H1 (cell line): ENCODE measurements around the gene METTL2A. TPM values are rescaled to one million over a fixed set of nuclear protein-coding genes. Genes with fewer than 3 reads are reported as not detected.

Source experiments
- FOSL1 ChIP-seq: IDR thresholded peaks from 2 replicates; pipeline ENCODE4 v1.6.1; 2011; ENCODE audit warnings: mild to moderate bottlenecking, low read depth, low read length, moderate library complexity; ENCODE audit not compliant: insufficient read depth
- GABPA ChIP-seq: IDR thresholded peaks from 2 replicates; pipeline ENCODE4 v1.6.1; 2011; ENCODE audit warnings: mild to moderate bottlenecking, low read length, moderate library complexity, borderline replicate concordance; ENCODE audit not compliant: insufficient read depth
- MAFK ChIP-seq: IDR thresholded peaks from 2 replicates; pipeline ENCODE4 v1.6.1; 2012; ENCODE audit warnings: low read depth, mild to moderate bottlenecking, improper control_type of control experiment, low read length
- NANOG ChIP-seq: IDR thresholded peaks from 2 replicates; pipeline ENCODE4 v1.6.1; 2011; ENCODE audit warnings: low read length, low read depth, mild to moderate bottlenecking, inconsistent platforms; ENCODE audit not compliant: insufficient read depth, poor library complexity, severe bottlenecking
- RFX5 ChIP-seq: IDR thresholded peaks from 2 replicates; pipeline ENCODE4 v1.6.1; 2011; ENCODE audit warnings: low read depth, low read length, improper control_type of control experiment, borderline replicate concordance
- SIRT6 ChIP-seq: IDR thresholded peaks from one replicate; pipeline ENCODE4 v1.7.1; 2012; ENCODE audit warnings: low read length, inconsistent platforms
- SP4 ChIP-seq: IDR thresholded peaks from 2 replicates; pipeline ENCODE4 v1.6.1; 2012; ENCODE audit warnings: low read length, inconsistent platforms
- TCF12 ChIP-seq: IDR thresholded peaks from 2 replicates; pipeline ENCODE4 v1.6.1; 2011; ENCODE audit warnings: low read depth, mild to moderate bottlenecking, low read length
- ZNF274 ChIP-seq: IDR thresholded peaks from 2 replicates; pipeline ENCODE4 v1.7.0; 2012; ENCODE audit warnings: low read length, borderline replicate concordance; ENCODE audit errors: extremely low read depth
- polyA plus RNA-seq, 7 experiments: library from polyadenylated mRNA; depleted of rRNA in 3 of 7; stranded (reverse) in 5 of 7; unstranded in 2 of 7; fragments of >200 nt in 5 of 7; fragments of 200-250 nt in 2 of 7; gene quantifications; 1 replicate in 5 of 7; 2 replicates in 1 of 7; 4 replicates in 1 of 7; pipeline versions ENCODE4 v1.2.1 to v1.2.3, GENCODE V29; 2011 to 2013; ENCODE audit warnings: missing spikeins in 2 of 7, mixed read lengths in 2 of 7
- total RNA-seq: library from RNA; stranded (reverse); fragmentation: NEBNext Ultra II Directional; extraction: Animal tissue kit (Norgen Biotek cat#: 25700); gene quantifications from 2 replicates; pipeline ENCODE4 v1.2.1, GENCODE V29; 2021
- TF ChIP-seq, protein P1 (sequence below): fragments of 300-600 bp; sonication (generic); IDR thresholded peaks from 2 replicates; pipeline ENCODE4 v1.7.1; 2012; ENCODE audit warnings: low read length, moderate library complexity, mild to moderate bottlenecking, inconsistent platforms; ENCODE audit not compliant: insufficient replicate concordance
- TF ChIP-seq, protein P2 (sequence below): IDR thresholded peaks from 2 replicates; pipeline ENCODE4 v1.6.1; 2012; ENCODE audit warnings: low read length, inconsistent platforms

Gene METTL2A
- total and polyA plus RNA-seq, 2 of the 8 experiments (the other 6 are each of a cell fraction or from before 2014, with no cell fraction given), result 16.2 to 40.5 TPM

DNA sequence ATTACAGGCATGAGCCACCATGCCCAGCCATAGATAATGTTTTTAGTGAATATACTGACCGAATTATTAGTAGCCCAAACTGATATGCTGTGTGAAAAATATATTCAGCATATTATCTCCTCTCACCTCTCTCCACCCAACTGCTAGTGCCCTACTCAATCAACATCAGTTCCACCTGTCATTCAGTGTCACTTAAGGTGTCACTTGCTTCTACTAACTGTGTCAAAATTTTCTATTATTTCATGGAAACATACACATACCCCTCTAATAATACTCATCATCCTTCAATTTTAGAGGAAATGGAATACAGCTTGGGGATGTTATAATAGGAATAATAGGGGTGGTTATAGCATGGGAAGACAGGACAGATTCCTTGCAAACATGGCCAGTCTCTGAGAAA lies 30.8 kb upstream of the METTL2A start (continued):
- TF ChIP-seq, protein P1, sequence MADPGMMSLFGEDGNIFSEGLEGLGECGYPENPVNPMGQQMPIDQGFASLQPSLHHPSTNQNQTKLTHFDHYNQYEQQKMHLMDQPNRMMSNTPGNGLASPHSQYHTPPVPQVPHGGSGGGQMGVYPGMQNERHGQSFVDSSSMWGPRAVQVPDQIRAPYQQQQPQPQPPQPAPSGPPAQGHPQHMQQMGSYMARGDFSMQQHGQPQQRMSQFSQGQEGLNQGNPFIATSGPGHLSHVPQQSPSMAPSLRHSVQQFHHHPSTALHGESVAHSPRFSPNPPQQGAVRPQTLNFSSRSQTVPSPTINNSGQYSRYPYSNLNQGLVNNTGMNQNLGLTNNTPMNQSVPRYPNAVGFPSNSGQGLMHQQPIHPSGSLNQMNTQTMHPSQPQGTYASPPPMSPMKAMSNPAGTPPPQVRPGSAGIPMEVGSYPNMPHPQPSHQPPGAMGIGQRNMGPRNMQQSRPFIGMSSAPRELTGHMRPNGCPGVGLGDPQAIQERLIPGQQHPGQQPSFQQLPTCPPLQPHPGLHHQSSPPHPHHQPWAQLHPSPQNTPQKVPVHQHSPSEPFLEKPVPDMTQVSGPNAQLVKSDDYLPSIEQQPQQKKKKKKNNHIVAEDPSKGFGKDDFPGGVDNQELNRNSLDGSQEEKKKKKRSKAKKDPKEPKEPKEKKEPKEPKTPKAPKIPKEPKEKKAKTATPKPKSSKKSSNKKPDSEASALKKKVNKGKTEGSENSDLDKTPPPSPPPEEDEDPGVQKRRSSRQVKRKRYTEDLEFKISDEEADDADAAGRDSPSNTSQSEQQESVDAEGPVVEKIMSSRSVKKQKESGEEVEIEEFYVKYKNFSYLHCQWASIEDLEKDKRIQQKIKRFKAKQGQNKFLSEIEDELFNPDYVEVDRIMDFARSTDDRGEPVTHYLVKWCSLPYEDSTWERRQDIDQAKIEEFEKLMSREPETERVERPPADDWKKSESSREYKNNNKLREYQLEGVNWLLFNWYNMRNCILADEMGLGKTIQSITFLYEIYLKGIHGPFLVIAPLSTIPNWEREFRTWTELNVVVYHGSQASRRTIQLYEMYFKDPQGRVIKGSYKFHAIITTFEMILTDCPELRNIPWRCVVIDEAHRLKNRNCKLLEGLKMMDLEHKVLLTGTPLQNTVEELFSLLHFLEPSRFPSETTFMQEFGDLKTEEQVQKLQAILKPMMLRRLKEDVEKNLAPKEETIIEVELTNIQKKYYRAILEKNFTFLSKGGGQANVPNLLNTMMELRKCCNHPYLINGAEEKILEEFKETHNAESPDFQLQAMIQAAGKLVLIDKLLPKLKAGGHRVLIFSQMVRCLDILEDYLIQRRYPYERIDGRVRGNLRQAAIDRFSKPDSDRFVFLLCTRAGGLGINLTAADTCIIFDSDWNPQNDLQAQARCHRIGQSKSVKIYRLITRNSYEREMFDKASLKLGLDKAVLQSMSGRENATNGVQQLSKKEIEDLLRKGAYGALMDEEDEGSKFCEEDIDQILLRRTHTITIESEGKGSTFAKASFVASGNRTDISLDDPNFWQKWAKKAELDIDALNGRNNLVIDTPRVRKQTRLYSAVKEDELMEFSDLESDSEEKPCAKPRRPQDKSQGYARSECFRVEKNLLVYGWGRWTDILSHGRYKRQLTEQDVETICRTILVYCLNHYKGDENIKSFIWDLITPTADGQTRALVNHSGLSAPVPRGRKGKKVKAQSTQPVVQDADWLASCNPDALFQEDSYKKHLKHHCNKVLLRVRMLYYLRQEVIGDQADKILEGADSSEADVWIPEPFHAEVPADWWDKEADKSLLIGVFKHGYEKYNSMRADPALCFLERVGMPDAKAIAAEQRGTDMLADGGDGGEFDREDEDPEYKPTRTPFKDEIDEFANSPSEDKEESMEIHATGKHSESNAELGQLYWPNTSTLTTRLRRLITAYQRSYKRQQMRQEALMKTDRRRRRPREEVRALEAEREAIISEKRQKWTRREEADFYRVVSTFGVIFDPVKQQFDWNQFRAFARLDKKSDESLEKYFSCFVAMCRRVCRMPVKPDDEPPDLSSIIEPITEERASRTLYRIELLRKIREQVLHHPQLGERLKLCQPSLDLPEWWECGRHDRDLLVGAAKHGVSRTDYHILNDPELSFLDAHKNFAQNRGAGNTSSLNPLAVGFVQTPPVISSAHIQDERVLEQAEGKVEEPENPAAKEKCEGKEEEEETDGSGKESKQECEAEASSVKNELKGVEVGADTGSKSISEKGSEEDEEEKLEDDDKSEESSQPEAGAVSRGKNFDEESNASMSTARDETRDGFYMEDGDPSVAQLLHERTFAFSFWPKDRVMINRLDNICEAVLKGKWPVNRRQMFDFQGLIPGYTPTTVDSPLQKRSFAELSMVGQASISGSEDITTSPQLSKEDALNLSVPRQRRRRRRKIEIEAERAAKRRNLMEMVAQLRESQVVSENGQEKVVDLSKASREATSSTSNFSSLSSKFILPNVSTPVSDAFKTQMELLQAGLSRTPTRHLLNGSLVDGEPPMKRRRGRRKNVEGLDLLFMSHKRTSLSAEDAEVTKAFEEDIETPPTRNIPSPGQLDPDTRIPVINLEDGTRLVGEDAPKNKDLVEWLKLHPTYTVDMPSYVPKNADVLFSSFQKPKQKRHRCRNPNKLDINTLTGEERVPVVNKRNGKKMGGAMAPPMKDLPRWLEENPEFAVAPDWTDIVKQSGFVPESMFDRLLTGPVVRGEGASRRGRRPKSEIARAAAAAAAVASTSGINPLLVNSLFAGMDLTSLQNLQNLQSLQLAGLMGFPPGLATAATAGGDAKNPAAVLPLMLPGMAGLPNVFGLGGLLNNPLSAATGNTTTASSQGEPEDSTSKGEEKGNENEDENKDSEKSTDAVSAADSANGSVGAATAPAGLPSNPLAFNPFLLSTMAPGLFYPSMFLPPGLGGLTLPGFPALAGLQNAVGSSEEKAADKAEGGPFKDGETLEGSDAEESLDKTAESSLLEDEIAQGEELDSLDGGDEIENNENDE, result no peak
- no peak for TF ChIP-seq GABPA
- no peak for TF ChIP-seq FOSL1
- no peak for TF ChIP-seq NANOG
- TF ChIP-seq MAFK, result no peak
- no peak for TF ChIP-seq ZNF274
- TF ChIP-seq, protein P2, sequence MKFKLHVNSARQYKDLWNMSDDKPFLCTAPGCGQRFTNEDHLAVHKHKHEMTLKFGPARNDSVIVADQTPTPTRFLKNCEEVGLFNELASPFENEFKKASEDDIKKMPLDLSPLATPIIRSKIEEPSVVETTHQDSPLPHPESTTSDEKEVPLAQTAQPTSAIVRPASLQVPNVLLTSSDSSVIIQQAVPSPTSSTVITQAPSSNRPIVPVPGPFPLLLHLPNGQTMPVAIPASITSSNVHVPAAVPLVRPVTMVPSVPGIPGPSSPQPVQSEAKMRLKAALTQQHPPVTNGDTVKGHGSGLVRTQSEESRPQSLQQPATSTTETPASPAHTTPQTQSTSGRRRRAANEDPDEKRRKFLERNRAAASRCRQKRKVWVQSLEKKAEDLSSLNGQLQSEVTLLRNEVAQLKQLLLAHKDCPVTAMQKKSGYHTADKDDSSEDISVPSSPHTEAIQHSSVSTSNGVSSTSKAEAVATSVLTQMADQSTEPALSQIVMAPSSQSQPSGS, result no peak
- TF ChIP-seq SP4, result no peak
- no peak for TF ChIP-seq RFX5
- no peak for TF ChIP-seq TCF12
- no peak for TF ChIP-seq SIRT6
